ENCODE results near the gene DACT3. TPM values are rescaled to one million over a fixed set of nuclear protein-coding genes. Genes with fewer than 3 reads are reported as not detected.

DACT3 gene
- total RNA-seq, 1 donor from 2014 or later, result 4.3 TPM

DNA sequence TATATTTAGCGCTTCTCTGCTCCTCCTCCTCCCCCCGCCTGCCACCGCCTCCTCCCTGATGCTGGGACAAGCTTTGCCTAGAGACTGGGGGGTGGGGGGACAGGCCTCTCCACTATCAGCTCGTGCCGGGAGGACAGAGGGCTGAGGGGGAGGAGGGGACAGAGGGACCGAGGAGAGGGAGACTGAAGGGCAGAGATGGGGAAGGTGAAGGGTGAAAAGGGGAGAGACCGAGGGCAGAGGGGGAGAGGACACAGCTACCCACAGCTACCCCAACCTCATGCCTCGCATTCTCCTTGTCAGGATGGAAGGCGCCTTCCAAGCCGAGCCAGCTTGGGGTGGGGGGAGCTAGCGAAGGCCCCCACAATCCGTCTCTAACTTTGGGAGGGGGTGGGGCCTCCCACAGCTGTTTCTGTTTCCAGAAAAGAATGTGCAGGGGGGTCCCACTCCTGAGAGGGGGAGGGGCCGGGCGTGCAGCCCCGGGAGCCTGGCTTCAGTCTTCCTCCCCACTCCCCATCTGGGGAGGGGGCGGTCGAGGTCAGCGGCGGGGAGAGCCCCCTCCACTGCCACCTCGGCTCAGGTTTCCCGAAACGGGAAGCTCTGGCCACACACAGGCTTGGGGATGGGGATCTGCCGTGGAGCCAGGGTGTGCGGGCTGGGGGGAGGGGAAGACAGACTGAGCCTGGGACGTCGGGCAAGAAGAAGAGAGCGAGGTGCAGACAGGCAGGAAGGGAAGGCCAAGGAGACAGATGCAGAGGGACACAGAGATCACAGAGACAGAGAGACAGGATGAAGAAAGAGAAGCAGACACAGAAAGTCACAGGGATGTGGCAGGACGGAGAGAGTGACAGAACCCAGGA lies 1.6 kb downstream of the DACT3 start:
- intact Hi-C loops (cut with micrococcal nuclease), result loop anchor here (2.0 kb wide), 2 partner anchors 57 to 597 kb away; partner anchors contain the start of genes CCDC9 and PRKD2
- peaks cover 2% of the 10 kb centered on the region for H3K36me3 Mint-ChIP-seq (ENCODE audit: low read depth)
- DNase-seq (ENCODE audit: low spot score), result no peak
- no peaks in the 10 kb centered on the region for H3K9me3 Mint-ChIP-seq
- peaks cover 43% of the 10 kb centered on the region for H3K27me3 Mint-ChIP-seq (ENCODE audit: insufficient read depth)
- H3K27ac Mint-ChIP-seq, result peak overlapping the region; percentile 41
- H3K4me3 Mint-ChIP-seq, result peak overlapping the region; percentile 83
- peaks cover 19% of the 10 kb centered on the region for H3K4me1 Mint-ChIP-seq (ENCODE audit: low read depth)

DNA sequence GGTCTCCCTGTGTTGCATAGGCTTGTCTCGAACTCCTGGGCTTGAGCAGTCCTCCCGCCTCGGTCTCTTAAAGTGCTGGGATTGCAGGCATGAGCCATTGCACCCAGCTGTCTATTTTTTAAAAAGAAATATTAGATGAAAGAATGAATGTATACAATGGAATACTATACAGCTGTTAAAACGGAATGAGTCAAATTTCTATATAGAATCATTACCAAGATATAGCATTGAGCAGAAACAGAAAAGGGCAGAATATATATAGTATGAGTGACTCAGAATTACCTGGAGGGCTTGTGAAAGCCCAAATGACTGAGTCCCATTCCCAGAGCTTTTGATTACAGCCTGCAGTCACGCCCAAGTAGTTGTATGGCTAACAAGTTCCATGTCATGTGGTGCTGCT lies 4.4 kb downstream of the DACT3 start:
- Mint-ChIP-seq H3K27me3 (ENCODE audit: insufficient read depth) (peaks cover 43% of the 10 kb centered on the region), H3K9me3 (no peaks in the 10 kb centered on the region), H3K36me3 (ENCODE audit: low read depth) (peaks cover 3% of the 10 kb centered on the region), H3K4me1 (ENCODE audit: low read depth) (peaks cover 8% of the 10 kb centered on the region), H3K27ac (no peak overlapping the region), H3K4me3 (no peak overlapping the region)
- intact Hi-C loops (cut with micrococcal nuclease), result no loop called here
- no peak for DNase-seq (ENCODE audit: low spot score)

DNA sequence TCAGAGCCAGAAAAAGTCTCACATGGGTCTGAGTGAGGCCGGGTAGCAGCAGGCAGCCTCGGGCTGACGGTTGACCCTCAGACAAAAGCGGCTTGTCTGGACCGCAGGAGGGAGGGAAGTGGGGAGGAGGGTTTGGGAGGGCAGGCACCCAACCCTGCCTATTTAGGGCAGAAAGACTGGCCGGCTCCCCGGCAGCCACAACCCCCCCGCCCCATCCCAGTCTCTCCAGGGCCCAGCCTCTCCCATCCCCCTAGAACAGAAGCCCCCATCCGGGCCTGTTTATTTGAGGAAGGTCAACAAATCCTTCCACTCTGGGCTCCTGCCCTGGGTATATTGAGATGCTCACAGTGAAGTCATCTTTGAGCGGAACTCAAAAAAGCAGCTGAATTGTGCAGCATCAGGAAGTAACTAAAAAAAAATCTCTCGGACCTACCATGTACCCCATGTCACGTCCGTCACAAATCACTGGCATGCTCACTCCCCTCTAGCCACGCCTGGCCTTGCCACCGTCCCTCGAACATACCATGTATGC lies 6.3 kb downstream of the DACT3 start:
- no peak overlapping the region for H3K4me3 Mint-ChIP-seq
- DNase-seq (ENCODE audit: low spot score), result no peak
- H3K9me3 Mint-ChIP-seq, result no peaks in the 10 kb centered on the region

DNA sequence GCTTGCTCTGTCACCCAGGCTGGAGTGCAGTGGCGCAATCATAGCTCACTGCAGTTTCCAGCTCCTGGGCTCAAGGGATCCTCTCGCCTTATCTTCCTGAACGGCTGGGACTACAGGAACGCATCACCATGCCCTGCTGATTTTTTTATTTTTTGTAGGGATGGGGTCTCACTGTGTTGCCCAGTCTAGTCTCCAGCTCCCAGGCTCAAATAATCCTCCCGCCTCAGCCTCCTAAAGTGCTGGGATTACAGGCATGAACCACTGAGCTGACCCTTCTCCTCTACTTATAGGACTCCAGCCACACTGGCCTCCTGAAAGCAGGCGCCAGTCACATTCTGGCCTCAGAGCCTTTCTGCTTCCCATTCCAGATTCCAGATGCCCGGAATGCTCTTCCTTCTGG lies 10.5 kb downstream of the DACT3 start:
- Mint-ChIP-seq H3K27ac (no peak overlapping the region), H3K27me3 (ENCODE audit: insufficient read depth) (peaks cover 46% of the 10 kb centered on the region), H3K9me3 (peaks cover 4% of the 10 kb centered on the region), H3K4me1 (ENCODE audit: low read depth) (peaks cover 9% of the 10 kb centered on the region), H3K36me3 (ENCODE audit: low read depth) (peaks cover 15% of the 10 kb centered on the region), H3K4me3 (no peak overlapping the region)
- DNase-seq (ENCODE audit: low spot score), result no peak
- intact Hi-C loops (cut with micrococcal nuclease), result no loop called here

More for the DNA sequence above, 6.3 kb downstream of the DACT3 start:
- H3K36me3 Mint-ChIP-seq (ENCODE audit: low read depth), result peaks cover 6% of the 10 kb centered on the region
- intact Hi-C loops (cut with micrococcal nuclease), result no loop called here
- no peak overlapping the region for H3K27ac Mint-ChIP-seq
- H3K27me3 Mint-ChIP-seq (ENCODE audit: insufficient read depth), result peaks cover 49% of the 10 kb centered on the region
- H3K4me1 Mint-ChIP-seq (ENCODE audit: low read depth), result peaks cover 2% of the 10 kb centered on the region

DNA sequence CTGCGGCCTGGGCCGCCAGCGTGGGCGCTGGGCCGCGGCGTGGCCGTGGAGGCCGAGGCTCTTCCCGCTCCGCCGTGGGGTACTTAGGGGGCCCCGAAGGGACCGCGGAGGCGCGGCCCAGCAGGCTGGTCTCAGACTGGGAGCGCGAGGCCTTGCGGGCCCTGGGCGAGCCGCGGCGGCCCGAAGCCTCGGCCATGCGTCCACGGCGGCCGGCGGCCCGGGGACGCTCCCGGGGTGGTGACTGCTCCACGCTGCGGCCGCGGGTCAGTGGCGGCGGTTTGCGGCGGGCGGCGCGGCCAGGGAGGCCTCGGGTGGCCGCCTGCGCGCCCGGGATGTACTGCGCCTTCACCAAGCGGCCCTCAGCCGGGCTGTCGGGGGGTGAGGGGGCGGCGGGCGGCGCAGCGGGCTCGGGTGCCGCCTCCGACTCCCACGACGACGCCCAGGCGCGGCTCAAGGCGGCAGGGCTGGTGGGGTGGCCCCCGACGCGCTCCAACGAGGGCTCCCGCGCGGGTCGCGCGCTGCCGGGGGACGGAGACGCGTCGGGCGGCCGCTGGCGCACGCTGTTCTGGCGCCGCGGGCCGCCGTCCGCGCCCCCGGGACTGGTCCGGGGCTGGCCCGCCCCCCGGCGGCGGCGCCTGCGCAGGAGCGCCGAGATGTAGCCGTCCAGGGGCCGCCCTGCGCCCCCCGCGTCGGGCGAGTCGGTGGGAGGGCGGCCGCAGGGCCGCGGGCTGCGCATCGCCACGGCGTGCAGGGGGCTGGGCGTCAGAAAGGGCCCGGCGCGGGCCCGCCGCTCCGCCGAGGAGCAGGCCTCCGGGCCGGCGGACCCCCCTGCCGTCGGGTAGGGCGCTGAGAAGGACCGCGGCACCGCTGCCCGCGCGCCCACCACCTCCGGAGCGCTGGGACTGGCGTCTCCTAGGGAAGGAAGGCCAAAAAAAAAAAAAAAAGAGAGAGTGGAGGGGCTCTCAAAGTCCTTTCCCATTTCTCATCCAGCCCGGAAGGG lies 11.7 kb downstream of the DACT3 start:
- intact Hi-C loops (cut with micrococcal nuclease), result no loop called here
- H3K36me3 Mint-ChIP-seq (ENCODE audit: low read depth), result peaks cover 15% of the 10 kb centered on the region
- H3K27ac Mint-ChIP-seq, result no peak overlapping the region
- no peak for DNase-seq (ENCODE audit: low spot score)
- peaks cover 52% of the 10 kb centered on the region for H3K27me3 Mint-ChIP-seq (ENCODE audit: insufficient read depth)
- peaks cover 4% of the 10 kb centered on the region for H3K9me3 Mint-ChIP-seq
- peaks cover 9% of the 10 kb centered on the region for H3K4me1 Mint-ChIP-seq (ENCODE audit: low read depth)
- no peak overlapping the region for H3K4me3 Mint-ChIP-seq

DNA sequence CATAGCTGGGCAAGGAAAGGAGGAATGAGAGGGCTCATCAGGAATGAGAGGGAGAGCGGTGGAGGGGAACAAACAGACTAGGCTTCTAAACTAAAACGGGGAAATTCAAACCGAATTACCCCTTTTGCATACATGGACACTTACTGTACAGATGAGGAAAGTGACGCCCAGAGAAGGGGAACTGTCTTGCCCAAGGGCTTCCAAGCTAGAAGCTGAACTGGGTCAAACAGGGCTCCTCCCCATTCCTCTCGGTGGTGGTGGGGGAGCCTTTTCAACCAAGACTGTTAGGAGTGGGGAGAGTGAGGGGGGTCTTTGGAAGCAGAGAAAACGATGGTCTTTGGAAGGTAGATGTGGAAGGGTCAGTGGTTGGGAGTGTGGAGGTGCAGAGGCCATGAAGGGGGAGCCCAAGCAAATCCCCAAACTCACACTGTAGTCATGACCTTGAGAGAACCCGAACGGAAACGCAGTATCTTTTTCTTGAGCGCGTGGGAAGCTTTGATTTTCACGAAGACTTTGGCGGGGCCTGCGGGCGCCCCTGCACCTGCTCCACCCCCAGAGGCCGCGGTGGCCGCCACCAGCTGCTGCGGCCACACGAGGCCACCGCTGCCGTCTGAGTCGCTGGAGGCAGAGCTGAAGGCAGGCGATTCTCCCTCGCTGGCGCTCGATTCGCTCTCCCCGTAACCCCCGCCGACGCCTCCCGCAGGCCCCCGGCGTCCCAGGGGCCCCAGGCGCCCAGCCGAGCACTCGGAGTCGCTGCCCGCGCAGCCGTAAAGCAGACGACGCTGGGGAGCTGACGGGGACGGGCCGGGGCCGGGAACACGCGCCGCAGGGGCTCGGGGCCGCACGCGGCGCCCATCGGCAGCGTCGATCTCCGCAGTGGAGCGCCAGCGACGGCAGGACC lies 12.7 kb downstream of the DACT3 start:
- Mint-ChIP-seq H3K4me1 (ENCODE audit: low read depth) (peaks cover 9% of the 10 kb centered on the region), H3K9me3 (peaks cover 4% of the 10 kb centered on the region), H3K27ac (peak overlapping the region; percentile 40), H3K36me3 (ENCODE audit: low read depth) (peaks cover 14% of the 10 kb centered on the region), H3K27me3 (ENCODE audit: insufficient read depth) (peaks cover 48% of the 10 kb centered on the region), H3K4me3 (peak overlapping the region; percentile 22)
- DNase-seq (ENCODE audit: low spot score), result no peak
- intact Hi-C loops (cut with micrococcal nuclease), result no loop called here

DNA sequence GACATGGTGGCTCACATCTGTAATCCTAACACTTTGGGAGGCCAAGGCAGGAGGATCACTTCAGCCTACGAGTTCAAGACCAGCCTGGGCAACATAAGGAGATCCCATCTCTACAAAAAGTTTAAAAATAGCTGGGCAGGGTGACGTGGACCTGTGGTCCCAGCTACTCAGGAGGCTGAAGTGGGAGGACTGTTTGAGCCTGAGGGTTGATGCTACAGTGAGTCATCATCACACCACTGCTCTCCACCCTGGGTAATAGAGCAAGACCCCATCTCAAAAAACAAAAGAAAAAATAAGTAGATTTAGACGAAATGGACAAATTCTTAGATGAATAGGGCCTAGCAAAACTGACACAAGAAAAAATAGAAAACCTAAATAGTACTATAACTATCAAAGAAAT lies 14.6 kb downstream of the DACT3 start:
- no peak for DNase-seq (ENCODE audit: low spot score)
- Mint-ChIP-seq H3K4me1 (ENCODE audit: low read depth) (peaks cover 9% of the 10 kb centered on the region), H3K36me3 (ENCODE audit: low read depth) (peaks cover 14% of the 10 kb centered on the region), H3K27me3 (ENCODE audit: insufficient read depth) (peaks cover 50% of the 10 kb centered on the region), H3K4me3 (no peak overlapping the region), H3K9me3 (peaks cover 4% of the 10 kb centered on the region), H3K27ac (no peak overlapping the region)
- intact Hi-C loops (cut with micrococcal nuclease), result no loop called here

DNA sequence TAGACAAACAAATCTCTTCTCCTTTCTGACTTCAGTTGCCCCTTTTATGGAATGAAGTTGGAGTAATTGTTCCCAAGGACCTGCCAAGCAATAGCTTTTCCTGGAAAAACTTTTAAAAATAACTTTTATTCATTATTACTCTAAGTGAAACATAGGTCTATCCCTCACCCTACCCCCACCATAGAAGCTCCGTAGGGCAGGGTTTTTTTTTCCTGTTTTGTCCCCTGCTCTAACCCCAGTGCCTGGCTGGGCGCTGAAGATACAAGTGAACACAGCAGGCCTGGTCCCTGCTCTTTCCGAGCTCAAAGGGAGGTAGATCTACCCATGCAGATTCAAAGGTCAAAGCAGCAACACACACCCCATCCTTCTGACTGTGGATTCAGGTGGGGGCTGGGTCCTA lies 16.3 kb downstream of the DACT3 start:
- Mint-ChIP-seq H3K9me3 (peaks cover 4% of the 10 kb centered on the region), H3K27ac (no peak overlapping the region), H3K4me1 (ENCODE audit: low read depth) (peaks cover 9% of the 10 kb centered on the region), H3K27me3 (ENCODE audit: insufficient read depth) (peaks cover 40% of the 10 kb centered on the region), H3K36me3 (ENCODE audit: low read depth) (peaks cover 9% of the 10 kb centered on the region), H3K4me3 (no peak overlapping the region)
- intact Hi-C loops (cut with micrococcal nuclease), result no loop called here
- no peak for DNase-seq (ENCODE audit: low spot score)

DNA sequence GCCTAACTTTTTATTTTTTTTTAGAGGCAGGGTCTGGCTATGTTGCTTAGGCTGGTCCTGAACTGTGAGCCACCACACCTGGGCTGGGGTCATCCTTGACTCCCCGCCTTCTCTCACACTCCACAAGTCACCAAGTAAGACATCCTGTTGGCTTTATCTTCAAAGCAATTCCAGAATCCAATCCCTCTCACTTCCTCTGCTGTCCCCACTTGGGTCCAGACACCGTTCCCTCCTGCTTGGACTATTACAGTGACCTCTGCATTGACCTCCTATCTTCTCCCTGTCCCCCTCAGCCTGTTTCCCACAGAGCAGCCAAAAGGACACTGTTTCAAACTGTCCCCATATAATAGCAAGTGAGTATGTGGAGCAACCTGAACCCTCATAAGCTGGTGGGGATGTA lies 20.3 kb downstream of the DACT3 start:
- no peak overlapping the region for H3K27ac Mint-ChIP-seq
- no peaks in the 10 kb centered on the region for H3K9me3 Mint-ChIP-seq
- H3K4me3 Mint-ChIP-seq, result peak overlapping the region; percentile 58
- intact Hi-C loops (cut with micrococcal nuclease), result no loop called here
- H3K36me3 Mint-ChIP-seq (ENCODE audit: low read depth), result peaks cover 2% of the 10 kb centered on the region
- H3K27me3 Mint-ChIP-seq (ENCODE audit: insufficient read depth), result peaks cover 20% of the 10 kb centered on the region
- no peak for DNase-seq (ENCODE audit: low spot score)
- H3K4me1 Mint-ChIP-seq (ENCODE audit: low read depth), result no peaks in the 10 kb centered on the region

DNA sequence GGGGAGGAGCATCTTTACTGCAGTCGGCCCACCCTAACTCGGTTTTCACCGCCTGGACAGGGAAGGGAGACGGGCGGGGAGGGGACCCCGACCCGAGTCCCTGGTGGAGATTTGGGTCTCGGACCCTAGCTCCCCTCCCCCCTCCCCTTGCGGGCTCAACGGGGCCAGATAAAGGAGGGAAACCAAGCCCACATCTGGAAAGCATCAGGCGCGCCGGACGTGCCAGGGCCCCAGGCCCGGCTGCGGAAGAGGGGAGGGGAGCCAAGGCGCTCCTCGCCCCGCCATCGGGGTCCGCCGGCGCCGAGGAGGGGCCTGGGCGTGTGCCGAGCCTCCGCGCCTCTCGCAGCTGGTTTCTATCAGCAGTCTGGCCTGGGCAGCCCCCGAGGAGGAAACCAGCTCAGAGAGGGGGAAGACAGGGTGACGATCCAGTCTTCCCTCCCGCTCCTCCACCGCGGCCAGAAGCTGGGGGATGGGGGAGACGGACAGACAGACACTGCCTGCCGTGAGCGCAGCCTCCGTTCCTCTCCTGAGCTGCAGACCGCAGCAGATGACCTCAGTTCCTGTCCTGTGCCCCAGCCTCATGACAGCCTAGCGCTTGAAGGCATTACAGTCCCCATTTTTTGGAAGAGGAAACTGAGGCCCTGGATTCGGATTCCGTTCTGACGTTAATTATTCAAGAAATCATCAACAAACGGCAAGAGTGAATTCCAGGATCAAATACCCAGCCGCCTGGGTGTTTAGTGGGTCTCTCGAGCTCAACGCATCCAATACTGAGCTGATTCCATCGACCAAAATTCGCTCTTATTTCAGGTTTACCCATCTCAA lies 21.4 kb downstream of the DACT3 start:
- Mint-ChIP-seq H3K4me3 (no peak overlapping the region), H3K4me1 (ENCODE audit: low read depth) (no peaks in the 10 kb centered on the region), H3K9me3 (no peaks in the 10 kb centered on the region), H3K27ac (peak overlapping the region; percentile 30), H3K36me3 (ENCODE audit: low read depth) (no peaks in the 10 kb centered on the region), H3K27me3 (ENCODE audit: insufficient read depth) (peaks cover 13% of the 10 kb centered on the region)
- no peak for DNase-seq (ENCODE audit: low spot score)
- intact Hi-C loops (cut with micrococcal nuclease), result no loop called here

DNA sequence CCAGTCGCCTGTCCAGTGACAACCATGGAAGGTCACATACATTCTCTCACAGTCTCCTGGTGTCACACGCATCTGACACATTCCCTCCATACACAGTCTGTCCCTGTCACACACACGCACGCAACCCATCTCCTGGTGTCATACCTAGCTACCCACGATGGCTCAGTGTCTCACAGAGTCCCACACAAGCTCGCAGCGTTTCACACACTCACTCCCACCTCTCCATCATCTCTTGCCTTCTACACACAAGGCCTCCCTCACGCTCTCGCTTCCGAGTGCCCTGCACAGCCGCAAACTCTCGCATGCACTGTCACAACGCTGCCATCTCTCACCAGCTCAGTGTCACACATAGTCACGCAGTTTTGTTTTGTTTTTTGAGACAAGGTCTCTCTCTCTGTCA lies 23.8 kb downstream of the DACT3 start:
- DNase-seq (ENCODE audit: low spot score), result no peak
- peaks cover 11% of the 10 kb centered on the region for H3K4me1 Mint-ChIP-seq (ENCODE audit: low read depth)
- peaks cover 4% of the 10 kb centered on the region for H3K36me3 Mint-ChIP-seq (ENCODE audit: low read depth)
- peaks cover 9% of the 10 kb centered on the region for H3K27me3 Mint-ChIP-seq (ENCODE audit: insufficient read depth)
- no peak overlapping the region for H3K4me3 Mint-ChIP-seq
- intact Hi-C loops (cut with micrococcal nuclease), result no loop called here
- H3K9me3 Mint-ChIP-seq, result no peaks in the 10 kb centered on the region
- H3K27ac Mint-ChIP-seq, result no peak overlapping the region

Data from activated T-helper 1 cell treated with anti-CD3 and anti-CD28 coated beads, Interleukin-12 subunit alpha, Interleukin-12 subunit beta, Interleukin-2, Interleukin-4 antibody, amounts not matched to agents 30 ng/mL and 10 ng/mL and 1 ng/mL, durations not matched to agents 14 hours and 24 hours and 36 hours (primary cell).